Measurements from ENCODE around the gene ADD1. TPM values are rescaled to one million over a fixed set of nuclear protein-coding genes. Genes with fewer than 3 reads are reported as not detected.

ADD1 gene
- total and polyA plus RNA-seq, 12 donors = 163 to 448 (median 214) TPM

GRCh38 chr4:2832309-2832980 lies 11.2 kb upstream of the ADD1 start:
- Histone ChIP-seq H3K36me3 (peaks cover 0 to 93% (median 17%) of the 10 kb centered on the region in 9 donors), H3K27ac (no peak overlapping the region), H3K27me3 (no peaks in the 10 kb centered on the region), H3K4me3 (no peak overlapping the region), H3K4me1 (peaks cover 0 to 42% (median 22%) of the 10 kb centered on the region in 9 donors), H3K9me3 (no peaks in the 10 kb centered on the region)
- TF ChIP-seq CTCF (IDR thresholded peaks at IDR 0.05) = no peak
- intact Hi-C loops (cut with DNase I) = no loop called here
- ATAC-seq (no peak), DNase-seq (no peak)
- WGBS, 2 donors = 91 to 95% methylated on average over 20 of the region's 20 CpGs

- H3K36me3 ChIP-seq = peaks cover 0 to 86% (median 17%) of the 10 kb centered on the region in 9 donors
- no peak for ATAC-seq
- 93 to 95% methylated on average over 18 to 19 of the region's 19 CpGs for WGBS, 2 donors
- H3K4me3 ChIP-seq = no peak overlapping the region
- DNase-seq = no peak
- H3K27me3 ChIP-seq = no peaks in the 10 kb centered on the region
- peaks cover 4 to 48% (median 29%) of the 10 kb centered on the region in 9 donors for H3K4me1 ChIP-seq
- H3K9me3 ChIP-seq = no peaks in the 10 kb centered on the region
- intact Hi-C loops (cut with DNase I) = no loop called here
- TF ChIP-seq CTCF (IDR thresholded peaks at IDR 0.05) = no peak
- H3K27ac ChIP-seq = no peak overlapping the region
These were observed 10.5 kb upstream of the ADD1 start for GRCh38 chr4:2832981-2833670.

- ATAC-seq (no peak), DNase-seq (no peak)
- intact Hi-C loops (cut with DNase I) = no loop called here
- Histone ChIP-seq H3K27me3 (no peaks in the 10 kb centered on the region), H3K36me3 (peaks cover 0 to 81% (median 17%) of the 10 kb centered on the region in 9 donors), H3K27ac (no peak overlapping the region), H3K9me3 (no peaks in the 10 kb centered on the region), H3K4me3 (no peak overlapping the region), H3K4me1 (peaks cover 5 to 53% (median 34%) of the 10 kb centered on the region in 9 donors)
- no peak for TF ChIP-seq CTCF (IDR thresholded peaks at IDR 0.05)
- 93 to 94% methylated on average over 7 of the region's 7 CpGs for WGBS, 2 donors
These were observed 10.0 kb upstream of the ADD1 start for GRCh38 chr4:2833671-2834000.

DNA sequence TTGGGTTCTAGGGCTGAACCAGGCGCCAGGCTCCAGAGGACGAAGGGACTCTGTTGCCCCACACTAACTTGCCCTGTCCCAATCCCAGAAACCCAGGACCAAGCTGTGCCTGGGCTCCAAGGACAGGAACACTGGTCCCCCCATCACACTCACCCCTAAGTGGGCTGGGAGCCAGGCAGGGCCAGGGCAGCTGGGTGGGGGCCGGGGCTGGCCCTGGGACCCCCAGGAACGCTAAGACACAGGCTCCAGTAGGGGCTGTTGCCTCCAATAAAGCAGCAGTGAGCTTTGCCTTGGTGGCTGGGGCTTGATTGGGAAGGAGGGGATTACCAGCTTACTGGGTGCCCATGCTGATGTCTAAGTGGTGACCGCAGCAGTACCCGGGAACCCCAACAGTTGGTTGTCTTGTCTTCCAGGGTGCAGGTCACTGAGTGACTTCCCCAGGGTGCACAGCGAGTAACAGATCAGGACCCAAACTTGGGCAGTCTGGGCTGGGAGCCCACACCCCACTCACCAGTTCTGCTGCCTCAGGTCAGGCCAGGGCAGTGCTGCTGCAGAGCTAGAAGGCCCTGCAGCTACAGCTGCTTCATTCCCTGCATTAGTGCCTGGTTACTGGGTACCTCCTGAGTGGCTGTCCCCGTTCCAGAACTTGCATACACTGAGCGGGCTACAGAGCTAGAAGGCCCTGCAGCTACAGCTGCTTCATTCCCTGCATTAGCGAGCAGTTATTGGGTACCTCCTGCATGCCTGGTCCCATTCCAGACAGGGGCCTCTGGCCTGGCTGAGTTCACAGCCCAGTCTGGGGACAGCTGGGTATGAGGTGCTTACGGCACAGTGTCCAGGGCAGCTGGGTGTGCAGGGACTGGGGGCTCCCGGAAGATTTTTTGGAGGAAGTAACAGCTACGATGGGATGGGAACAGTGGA lies 9.4 kb upstream of the ADD1 start:
- DNase-seq = no peak
- Histone ChIP-seq H3K36me3 (peaks cover 0 to 75% (median 17%) of the 10 kb centered on the region in 9 donors), H3K4me3 (no peak overlapping the region), H3K27ac (peak overlapping the region in 3 of 10 donors; percentile 1 to 73 (median 53)), H3K27me3 (no peaks in the 10 kb centered on the region), H3K4me1 (peaks cover 5 to 60% (median 34%) of the 10 kb centered on the region in 9 donors), H3K9me3 (no peaks in the 10 kb centered on the region)
- TF ChIP-seq CTCF (IDR thresholded peaks at IDR 0.05) = no peak
- ATAC-seq = peak in 1 of 8 donors; percentile 4
- intact Hi-C loops (cut with DNase I) = no loop called here
- 81 to 86% methylated on average over 13 of the region's 13 CpGs for WGBS, 2 donors

Data from heart right ventricle (tissue), 16 donors.